CD4-positive, alpha-beta T cell treated with Interleukin-6 for 4 hours (primary cell): ENCODE results near the gene PKP3.

Experiments
- DNase-seq: peaks from one replicate; pipeline ENCODE4 v3.0.0-alpha.2; 2020; ENCODE audit warnings: mixed read lengths

Gene PKP3

DNA sequence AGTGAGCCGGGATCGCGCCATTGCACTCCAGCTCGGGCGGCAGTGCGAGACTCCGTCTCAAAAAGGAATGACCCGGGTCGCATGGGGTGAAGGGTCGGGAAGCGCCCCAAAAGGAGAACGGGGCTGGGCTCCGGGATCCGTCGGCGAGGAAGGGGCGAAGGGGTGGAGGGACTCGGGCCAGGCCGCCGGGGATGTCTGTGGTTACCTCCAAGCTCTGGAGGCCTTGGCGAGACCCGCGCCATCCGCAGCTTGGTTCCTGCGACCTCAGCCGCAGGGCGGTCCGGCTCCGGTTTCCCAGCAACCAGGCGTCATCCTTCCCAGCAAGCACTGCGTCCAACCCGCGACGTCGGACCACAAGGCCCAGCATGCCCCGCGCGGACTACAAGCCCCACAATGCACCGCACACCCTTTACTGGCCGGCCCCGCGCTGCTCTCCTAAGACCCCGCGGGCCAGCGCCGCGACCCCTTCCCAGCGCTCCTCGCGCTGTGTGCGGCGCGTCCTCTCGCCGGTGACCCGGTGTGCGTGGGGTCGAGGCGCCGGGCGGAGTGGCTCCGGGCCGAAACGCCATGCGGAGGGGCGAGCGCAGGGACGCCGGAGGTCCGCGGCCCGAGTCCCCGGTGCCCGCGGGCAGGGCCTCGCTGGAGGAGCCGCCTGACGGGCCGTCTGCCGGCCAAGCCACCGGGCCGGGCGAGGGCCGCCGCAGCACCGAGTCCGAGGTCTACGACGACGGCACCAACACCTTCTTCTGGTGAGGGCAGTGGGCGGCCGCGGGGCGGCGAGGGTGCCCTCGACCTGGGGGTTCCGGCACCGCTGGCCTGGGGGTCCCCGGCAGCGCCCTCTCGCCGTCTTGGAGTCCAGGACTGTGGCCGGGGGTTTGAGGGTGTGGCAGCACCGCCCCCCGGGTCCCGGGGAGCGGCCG is 56.1 kb downstream of the PKP3 start, which contains the start of gene PTDSS2:
Gene PTDSS2 (plus strand): TSS at position 391 of the 920 bp plus-strand sequence. CDS start 177 bp downstream, at position 568.
- peak; percentile 96 for DNase-seq

DNA sequence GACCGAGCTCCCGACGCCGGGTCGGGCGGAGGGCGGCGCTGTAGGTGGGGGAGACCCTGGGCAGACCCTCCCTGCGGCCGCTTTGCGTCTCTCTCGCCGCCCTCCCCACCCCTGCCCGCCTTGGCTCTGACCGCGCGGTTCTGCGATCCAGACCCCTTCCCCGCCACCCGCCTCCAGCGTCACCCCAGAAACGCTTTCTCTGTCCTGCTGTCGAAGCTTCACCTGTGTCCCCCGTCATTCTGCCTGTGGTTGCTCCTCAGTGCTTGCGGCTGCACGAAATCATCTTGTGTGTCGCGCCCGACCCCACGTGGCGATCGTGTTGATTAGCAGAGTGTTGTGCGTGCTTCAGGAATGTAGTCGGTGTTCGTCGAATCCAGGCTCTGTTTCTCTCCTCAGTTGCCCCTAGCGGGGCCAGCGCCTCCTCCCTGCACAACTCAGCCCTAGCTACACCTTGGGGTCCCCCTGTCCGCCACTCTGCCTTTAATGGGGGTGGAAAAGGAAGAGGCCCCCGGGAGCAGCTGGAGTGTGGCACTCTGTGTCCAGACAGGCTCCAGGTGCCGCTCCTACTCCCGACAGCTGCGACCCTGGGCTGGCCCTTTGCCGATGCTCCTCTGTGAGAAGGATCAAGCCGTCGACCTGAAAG is 56.9 kb downstream of the PKP3 start:
- DNase-seq: peak; percentile 86

DNA sequence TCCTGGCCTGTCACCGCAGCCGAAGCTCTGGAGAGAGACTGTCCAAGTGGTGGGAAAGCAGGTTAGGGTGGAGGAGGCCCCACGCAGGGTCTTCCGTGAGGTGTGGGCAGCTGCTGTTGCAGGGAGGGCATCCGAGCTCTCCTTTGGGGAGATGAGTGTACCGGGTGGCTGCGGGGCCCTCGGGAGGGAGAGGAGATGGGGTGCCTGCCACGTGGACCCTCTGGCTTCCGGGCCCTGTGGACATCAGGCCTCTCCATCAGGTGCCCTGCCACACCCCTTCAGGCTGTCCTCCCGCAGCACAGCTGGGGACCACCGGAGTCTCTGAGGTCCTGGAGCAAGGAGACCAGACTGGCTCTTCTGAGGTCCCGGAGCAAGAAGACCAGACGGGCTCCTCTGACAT is 57.7 kb downstream of the PKP3 start:
- DNase-seq: no peak

DNA sequence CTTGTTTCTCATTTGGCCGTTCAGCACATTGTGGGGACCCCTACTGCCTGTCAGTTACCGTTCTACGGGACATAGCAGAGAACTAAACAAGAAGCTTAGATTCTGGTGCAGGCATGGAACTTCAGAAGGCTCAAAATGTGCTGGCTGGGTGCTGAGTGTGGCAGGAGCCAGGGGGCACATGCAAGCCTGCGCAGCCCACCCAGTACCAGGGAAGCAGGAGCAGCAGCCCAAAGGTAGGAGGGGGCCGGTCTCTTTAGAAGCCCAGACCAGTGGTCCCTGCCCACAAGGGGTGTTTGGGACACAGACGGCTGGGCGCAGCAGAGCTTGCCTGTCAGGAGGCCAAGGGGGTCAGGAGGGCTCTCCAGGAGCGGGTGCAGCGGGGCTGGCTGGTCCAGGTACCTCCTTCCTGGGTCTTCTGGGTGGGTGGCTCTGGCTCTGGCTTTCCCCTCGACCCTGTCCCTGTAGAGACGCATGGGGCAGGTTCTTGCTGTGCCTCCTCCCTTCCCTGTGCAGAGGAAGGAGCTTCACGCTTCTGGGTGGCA is 58.3 kb downstream of the PKP3 start:
- no peak for DNase-seq

- no peak for DNase-seq
Observed at GRCh38 chr11:452916-453527, 59.0 kb downstream of the PKP3 start.

GRCh38 chr11:453564-453963 is 59.6 kb downstream of the PKP3 start:
- DNase-seq: no peak

GRCh38 chr11:454043-454442 is 60.0 kb downstream of the PKP3 start:
- no peak for DNase-seq
